T-helper 9 cell (primary cell): Measurements from ENCODE around the gene TRMT11.
"Not testable (repeated sequence)": the region's sequence is repeated elsewhere in the genome, so short reads cannot be mapped to it uniquely, and the experiment has no call there.

Source experiments
- DNase-seq: peaks from one replicate; pipeline ENCODE4 v3.0.0-alpha.2; 2020

TRMT11 gene

GRCh38 chr6:125956506-125957390 lies 29.6 kb upstream of the TRMT11 start, which contains the start of gene HINT3:
Gene HINT3, plus strand, starts transcription at chr6:125956770. Its CDS starts 208 bp downstream, at chr6:125956978.
- DNase-seq, result peak; percentile 99

DNA sequence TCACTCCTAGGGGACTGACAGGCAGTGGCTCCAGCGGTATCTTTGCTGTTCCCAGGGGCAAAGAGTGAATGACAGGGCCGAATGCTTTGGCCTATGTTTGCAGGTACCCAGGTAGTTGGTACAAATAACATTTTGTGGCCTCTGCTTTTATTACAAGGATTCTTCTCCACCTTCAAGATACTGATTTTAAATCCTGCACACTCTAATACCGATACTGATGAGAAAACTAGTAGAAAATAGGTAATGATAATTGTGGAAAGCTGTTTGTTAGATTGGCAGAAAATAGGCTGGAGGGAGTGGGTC lies 29.0 kb upstream of the TRMT11 start:
- DNase-seq, result no peak

- no peak for DNase-seq
Observed at GRCh38 chr6:125957845-125958244, 28.5 kb upstream of the TRMT11 start.

- no peak for DNase-seq
Observed at GRCh38 chr6:125959041-125959440, 27.3 kb upstream of the TRMT11 start.

GRCh38 chr6:125961117-125961516 lies 25.2 kb upstream of the TRMT11 start:
- DNase-seq, result no peak

DNA sequence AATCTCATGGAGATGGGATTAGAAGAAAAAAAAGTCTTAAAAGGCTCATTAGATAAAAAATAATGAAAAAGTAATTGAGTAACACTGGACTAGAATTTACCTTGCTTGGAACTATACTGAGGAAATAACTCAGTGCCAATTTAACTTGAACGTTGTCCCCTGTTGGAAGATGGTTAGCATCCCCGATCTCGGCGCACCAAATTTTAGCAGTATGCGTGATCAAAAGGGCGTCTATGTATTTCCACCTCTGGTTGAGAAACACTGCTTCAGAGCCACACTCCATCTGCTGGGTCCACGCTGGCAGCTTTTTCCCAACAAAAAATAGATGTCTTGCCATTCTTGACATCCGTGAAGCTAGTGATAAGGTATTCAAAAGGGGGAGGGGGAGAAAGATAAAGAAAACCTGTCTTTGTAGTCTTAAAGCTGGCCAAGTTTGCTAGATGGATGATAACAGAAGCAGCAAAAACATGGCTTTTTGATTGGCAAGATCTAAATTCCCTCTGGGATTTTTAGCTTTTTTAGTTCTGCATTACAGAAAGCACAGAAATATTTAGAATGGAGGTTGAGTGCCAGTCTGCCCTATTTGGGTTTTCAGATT lies 23.3 kb upstream of the TRMT11 start:
- DNase-seq, result no peak

- DNase-seq, result no peak
Observed at GRCh38 chr6:125963817-125964216, 22.5 kb upstream of the TRMT11 start.

GRCh38 chr6:125966569-125966968 lies 19.8 kb upstream of the TRMT11 start:
- no peak for DNase-seq

GRCh38 chr6:125968493-125968892 lies 17.8 kb upstream of the TRMT11 start:
- no peak for DNase-seq

- no peak for DNase-seq
Observed at GRCh38 chr6:125970760-125971159, 15.6 kb upstream of the TRMT11 start.

DNA sequence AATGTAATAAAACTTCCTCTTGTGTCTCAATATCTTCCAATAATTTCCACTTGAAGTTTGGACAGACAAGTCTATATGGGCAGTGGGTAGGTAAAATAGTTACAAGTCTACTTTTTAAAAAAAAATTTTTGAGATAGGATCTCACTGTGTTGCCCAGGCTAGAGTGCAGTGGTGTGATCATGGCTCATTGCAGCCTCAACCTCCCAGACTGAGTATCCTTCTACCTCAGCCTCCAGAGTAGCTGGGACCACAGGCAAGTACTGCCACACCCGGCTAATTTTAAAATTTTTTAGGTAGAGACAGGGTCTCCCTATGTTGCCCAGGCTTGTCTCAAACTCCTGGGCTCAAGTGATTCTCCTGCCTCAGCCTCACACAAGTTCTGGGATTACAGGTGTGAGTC lies 13.9 kb upstream of the TRMT11 start:
- DNase-seq, result not testable (repeated sequence)

- DNase-seq, result no peak
Observed at GRCh38 chr6:125974214-125974866, 12.0 kb upstream of the TRMT11 start.

DNA sequence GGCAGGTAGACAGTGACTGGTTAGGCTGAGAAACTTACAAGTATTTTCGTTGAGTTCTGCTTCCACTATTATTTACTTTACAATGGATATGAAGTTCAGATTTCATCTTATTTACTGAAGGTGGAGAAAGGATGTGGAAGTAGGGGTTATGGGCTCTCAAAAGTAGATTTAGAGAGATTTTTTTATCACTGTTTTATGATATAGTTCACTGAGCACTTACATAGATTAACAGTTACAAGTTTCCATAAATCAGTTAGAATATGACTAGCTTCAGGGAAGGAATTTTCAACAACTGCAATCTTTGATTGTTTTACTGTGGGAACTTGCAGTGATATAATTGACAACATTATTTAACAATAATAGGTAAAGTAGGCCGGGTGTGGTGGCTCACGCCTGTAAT lies 7.2 kb upstream of the TRMT11 start:
- DNase-seq, result no peak

- DNase-seq, result no peak
Observed at GRCh38 chr6:125981571-125982185, 4.7 kb upstream of the TRMT11 start.

DNA sequence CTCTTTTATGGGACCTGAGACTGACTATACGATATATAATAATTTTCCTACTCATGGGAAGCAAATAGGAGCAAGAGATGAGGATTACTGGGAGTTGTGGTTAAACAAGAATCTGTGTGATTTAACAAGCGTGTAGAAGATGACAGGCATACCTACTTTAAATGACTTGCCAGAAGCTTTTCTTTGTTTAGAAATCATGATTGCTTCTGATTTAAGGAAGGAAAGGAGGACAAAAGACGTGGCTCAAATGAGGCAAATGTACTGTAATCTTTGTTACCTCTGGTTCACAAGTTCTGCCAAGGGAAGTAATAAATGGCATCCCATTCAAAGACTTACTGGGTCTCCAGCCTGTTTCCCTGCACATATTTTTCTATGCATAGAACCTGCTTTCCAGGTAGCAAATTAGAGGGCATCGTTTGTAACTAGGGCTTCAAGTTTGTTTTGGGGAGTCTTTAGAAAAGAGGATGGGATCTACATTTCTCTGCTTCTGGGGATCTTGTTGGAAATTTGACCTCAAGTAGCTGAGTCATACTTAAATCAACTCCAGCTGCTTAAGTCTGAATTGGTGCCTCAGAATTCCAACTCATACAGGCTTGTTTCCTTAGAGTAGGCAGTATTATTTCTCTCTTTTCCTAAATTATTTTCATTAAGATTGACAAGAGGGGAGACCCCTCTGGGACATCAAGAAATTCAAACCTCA lies 2.9 kb upstream of the TRMT11 start:
- DNase-seq, result no peak

- no peak for DNase-seq
Observed at GRCh38 chr6:125984311-125984710, 2.0 kb upstream of the TRMT11 start.

- no peak for DNase-seq
Observed at GRCh38 chr6:125985522-125985921, 818 bp upstream of the TRMT11 start.

DNA sequence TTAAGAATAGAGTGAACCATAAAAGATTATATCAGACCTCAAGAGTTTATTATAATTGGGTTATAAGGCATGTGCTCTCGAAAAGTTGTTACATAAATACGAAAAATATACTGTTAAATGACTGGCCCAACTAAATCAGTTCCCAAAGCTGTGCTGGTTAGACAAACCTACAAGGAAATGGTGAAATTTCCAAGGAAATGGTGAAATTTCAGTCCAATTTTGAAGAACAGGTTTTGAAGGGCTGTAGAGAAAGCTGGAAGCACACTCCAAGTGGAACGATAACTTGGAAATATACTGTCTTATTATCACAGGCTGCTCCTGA lies 400 bp upstream of the TRMT11 start:
- no peak for DNase-seq

DNA sequence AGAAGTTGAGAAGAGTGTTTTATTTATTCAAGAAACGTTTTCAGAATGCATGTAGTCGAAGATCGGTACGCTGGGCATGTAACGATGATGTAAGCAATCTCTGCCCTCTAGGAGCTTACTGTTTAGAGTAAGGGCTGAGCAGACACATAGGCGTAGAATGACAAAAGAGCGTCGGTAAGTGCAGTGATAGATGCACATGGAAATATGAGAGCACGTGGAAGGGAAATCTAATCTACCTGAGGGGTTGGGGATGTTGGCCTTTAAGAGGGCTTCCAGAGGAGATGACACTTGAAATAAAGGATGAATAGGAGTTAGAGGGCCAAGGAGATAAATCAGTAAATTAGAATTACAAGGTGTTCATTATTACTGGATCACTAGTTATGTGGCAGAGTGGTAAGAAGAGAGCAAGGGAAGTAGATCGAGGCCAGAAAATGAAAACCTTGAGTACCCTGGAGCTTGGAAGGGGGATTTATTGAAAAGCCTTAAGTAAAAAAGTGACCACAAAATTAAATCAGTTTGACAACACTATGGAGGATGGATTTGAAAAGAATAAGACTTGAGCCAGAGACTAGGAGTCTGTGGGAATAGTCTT lies 782 bp downstream of the TRMT11 start:
- DNase-seq, result no peak

DNA sequence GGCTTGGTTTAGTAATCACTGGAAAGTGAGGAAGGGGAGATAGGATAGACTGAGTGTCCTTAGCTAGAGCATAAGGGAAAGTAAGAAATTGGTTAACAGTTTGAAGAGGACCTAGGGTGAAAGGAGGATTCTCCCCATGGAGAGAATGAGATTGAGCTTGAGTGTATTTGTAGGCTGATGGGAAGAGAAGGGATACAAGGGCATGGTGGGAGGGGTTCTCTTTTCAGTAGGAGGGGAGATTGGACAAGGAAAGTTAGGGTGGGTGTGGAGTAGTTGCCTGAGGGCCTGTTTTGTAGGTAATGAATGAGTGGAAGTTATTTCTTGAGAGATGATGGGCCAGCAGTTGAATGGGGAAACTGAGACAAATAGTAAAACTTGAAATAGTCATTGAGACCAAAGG lies 1.9 kb downstream of the TRMT11 start:
- no peak for DNase-seq

- DNase-seq, result no peak
Observed at GRCh38 chr6:125989631-125990030, 3.3 kb downstream of the TRMT11 start.

- DNase-seq, result no peak
Observed at GRCh38 chr6:125991653-125992052, 5.3 kb downstream of the TRMT11 start.
